ENCODE measurements around the gene DEFB132. TPM values are rescaled to one million over a fixed set of nuclear protein-coding genes. Genes with fewer than 3 reads are reported as not detected.

The DEFB132 gene
- total RNA-seq, 1 donor from 2014 or later, result not detected

DNA sequence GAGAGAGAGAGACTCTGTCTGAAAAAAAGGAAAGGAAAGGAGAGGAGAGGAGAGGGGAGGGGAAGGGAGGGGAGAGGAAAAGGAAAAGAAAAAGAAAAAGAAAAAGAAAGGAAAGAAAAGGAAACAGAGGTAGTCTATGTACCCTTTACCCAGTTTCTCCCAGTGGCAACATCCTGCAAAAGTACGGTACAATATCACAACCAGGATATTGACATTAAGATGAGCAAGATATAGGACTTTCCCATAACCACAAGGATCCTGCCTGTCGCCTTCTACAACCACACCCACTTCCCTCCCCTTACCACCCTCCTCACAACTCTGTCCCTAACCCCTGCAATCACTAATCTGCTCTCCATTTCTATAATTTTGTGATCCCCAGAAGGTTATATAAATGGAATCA, 29.0 kb downstream of the DEFB132 start:
- Mint-ChIP-seq H3K36me3 (peaks cover 22% of the 10 kb centered on the region), H3K27me3 (no peaks in the 10 kb centered on the region), H3K9me3 (no peaks in the 10 kb centered on the region), H3K4me1 (ENCODE audit: unreplicated experiment) (no peaks in the 10 kb centered on the region), H3K4me3 (no peak overlapping the region), H3K27ac (no peak overlapping the region)
- no peak for DNase-seq (ENCODE audit: extremely low spot score, unreplicated experiment)
- TF ChIP-seq, protein P1, sequence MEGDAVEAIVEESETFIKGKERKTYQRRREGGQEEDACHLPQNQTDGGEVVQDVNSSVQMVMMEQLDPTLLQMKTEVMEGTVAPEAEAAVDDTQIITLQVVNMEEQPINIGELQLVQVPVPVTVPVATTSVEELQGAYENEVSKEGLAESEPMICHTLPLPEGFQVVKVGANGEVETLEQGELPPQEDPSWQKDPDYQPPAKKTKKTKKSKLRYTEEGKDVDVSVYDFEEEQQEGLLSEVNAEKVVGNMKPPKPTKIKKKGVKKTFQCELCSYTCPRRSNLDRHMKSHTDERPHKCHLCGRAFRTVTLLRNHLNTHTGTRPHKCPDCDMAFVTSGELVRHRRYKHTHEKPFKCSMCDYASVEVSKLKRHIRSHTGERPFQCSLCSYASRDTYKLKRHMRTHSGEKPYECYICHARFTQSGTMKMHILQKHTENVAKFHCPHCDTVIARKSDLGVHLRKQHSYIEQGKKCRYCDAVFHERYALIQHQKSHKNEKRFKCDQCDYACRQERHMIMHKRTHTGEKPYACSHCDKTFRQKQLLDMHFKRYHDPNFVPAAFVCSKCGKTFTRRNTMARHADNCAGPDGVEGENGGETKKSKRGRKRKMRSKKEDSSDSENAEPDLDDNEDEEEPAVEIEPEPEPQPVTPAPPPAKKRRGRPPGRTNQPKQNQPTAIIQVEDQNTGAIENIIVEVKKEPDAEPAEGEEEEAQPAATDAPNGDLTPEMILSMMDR (conservative IDR thresholded peaks at IDR 0.05), result no peak

- Mint-ChIP-seq H3K27me3 (no peaks in the 10 kb centered on the region), H3K36me3 (peaks cover 13% of the 10 kb centered on the region), H3K9me3 (no peaks in the 10 kb centered on the region), H3K27ac (no peak overlapping the region), H3K4me3 (peak overlapping the region; percentile 44), H3K4me1 (ENCODE audit: unreplicated experiment) (no peaks in the 10 kb centered on the region)
- no peak for DNase-seq (ENCODE audit: extremely low spot score, unreplicated experiment)
- TF ChIP-seq, protein P1 (conservative IDR thresholded peaks at IDR 0.05), result no peak
Measured at GRCh38 chr20:288956-289692, 31.6 kb downstream of the DEFB132 start.

- DNase-seq (ENCODE audit: extremely low spot score, unreplicated experiment), result no peak
- Mint-ChIP-seq H3K9me3 (no peaks in the 10 kb centered on the region), H3K4me1 (ENCODE audit: unreplicated experiment) (no peaks in the 10 kb centered on the region), H3K36me3 (peaks cover 13% of the 10 kb centered on the region), H3K27ac (no peak overlapping the region), H3K4me3 (no peak overlapping the region), H3K27me3 (no peaks in the 10 kb centered on the region)
- TF ChIP-seq, protein P1 (conservative IDR thresholded peaks at IDR 0.05), result no peak
Measured at GRCh38 chr20:289693-290083, 32.2 kb downstream of the DEFB132 start.

DNA sequence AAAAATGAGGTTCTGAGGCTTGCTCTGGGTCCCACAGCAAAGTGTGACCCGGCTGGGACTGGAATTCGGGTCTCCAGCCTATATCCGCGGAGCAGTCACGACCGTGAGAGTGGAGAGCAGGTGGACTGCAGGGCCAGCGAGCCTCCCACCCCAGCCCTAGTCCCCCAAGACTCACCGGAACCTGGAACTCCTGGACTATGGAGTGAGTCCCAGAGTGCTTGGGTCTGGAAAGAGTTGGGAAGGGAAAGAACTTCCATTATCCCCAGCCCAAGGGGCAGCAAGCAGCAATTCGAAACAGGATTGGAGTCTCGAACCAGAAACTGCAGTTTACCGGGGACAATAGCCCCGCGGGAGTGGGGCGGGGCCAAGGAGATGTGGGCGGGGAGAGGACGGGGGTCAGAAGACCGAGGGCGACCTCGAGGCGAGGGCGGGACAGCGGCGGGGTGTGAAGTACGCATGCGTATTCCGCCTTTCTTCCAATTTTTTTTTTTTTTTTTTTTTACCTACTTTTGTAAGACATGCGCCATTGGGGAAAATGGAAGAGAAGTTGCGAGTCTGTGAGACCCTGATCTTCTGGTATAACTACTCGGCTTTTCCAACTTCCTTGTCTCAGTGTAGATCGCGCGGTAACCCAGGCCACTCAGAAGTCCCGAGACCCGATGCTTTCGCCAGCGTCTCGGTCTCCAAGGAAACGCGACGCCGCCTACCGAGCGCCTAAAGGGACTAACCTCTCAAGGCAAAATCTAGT, 32.7 kb downstream of the DEFB132 start, which contains the start of gene C20orf96:
TSS of gene C20orf96 (minus strand) at position 667 of the 748 bp plus-strand sequence. CDS start at position 527, 140 bp downstream.
- TF ChIP-seq, protein P1 (conservative IDR thresholded peaks at IDR 0.05), result peak; percentile 68
- no peaks in the 10 kb centered on the region for H3K4me1 Mint-ChIP-seq (ENCODE audit: unreplicated experiment)
- no peaks in the 10 kb centered on the region for H3K9me3 Mint-ChIP-seq
- peak; percentile 92 for DNase-seq (ENCODE audit: extremely low spot score, unreplicated experiment)
- no peak within 1 kb of the TSS for H3K27ac Mint-ChIP-seq
- H3K36me3 Mint-ChIP-seq, result peaks cover 13% of the 10 kb centered on the region
- H3K27me3 Mint-ChIP-seq, result no peaks in the 10 kb centered on the region
- no peak within 1 kb of the TSS for H3K4me3 Mint-ChIP-seq

DNA sequence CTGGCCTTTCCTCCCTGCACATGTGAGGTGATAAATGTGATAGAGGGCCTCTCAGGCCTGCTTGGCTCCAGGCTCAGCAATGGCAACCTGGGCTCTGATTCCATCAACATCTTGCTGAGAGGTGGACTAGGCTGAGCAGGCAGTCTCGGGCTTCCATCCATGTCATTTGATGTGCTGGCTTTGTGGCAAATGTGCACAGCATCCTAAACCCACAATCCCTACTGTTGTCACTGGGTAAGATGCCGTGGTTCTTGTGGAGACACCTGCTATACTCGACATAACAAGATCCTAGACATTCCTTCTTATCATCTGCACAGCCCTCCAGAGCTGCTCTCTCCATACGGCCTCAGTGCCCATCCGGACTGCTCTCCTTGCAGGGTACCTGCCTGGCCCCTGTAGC, 37.1 kb downstream of the DEFB132 start:
- TF ChIP-seq, protein P1 (conservative IDR thresholded peaks at IDR 0.05), result no peak

More for the DNA sequence above, 37.1 kb downstream of the DEFB132 start:
- Mint-ChIP-seq H3K4me1 (ENCODE audit: unreplicated experiment) (peaks cover 17% of the 10 kb centered on the region), H3K4me3 (peak overlapping the region; percentile 22), H3K27me3 (peaks cover 4% of the 10 kb centered on the region), H3K9me3 (no peaks in the 10 kb centered on the region), H3K27ac (no peak overlapping the region), H3K36me3 (peaks cover 11% of the 10 kb centered on the region)
- DNase-seq (ENCODE audit: extremely low spot score, unreplicated experiment), result no peak
